Germinal center (tissue), 1 donor: ENCODE results near the gene CCN2.

Source experiments
- DNase-seq: peaks from one replicate; pipeline ENCODE4 v3.0.0; 2012; ENCODE audit warnings: mixed read lengths, low spot score

The CCN2 gene

DNA sequence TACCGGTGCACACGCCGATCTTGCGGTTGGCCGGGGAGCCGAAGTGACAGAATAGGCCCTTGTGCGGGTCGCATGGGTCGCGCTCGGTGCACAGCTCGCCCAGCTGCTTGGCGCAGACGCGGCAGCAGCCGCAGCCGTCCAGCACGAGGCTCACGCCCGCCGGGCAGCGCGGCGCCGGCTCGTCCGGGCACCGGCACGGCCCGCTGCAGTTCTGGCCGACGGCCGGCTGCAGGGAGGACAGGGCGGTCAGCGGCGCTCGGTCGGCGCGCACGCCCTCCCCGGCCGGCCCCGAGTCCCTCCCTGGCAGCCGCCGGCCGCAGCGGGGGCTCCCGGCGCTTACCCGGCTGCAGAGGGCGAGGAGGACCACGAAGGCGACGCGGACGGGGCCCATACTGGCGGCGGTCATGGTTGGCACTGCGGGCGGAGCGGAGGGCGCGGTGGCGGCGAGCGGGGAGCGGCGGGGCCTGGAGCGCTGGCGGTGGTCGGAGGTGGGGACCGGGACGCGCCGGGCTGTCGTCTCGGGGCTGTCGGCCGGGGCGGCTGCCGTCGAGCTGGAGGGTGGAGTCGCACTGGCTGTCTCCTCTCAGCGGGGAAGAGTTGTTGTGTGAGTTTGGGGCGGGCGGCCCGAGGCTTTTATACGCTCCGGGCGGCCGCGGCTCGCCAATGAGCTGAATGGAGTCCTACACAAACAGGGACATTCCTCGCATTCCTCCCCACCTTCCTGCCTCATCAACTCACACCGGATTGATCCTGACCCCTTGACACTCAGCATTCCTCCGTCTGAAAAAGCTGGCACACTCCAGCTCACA lies at the start of gene CCN2:
Gene CCN2 (minus strand): TSS at position 606 of the 809 bp plus-strand sequence. CDS start 200 bp downstream, at position 406.
- DNase-seq, result peak; percentile 38

GRCh38 chr6:132000296-132000695 lies 49.1 kb upstream of the CCN2 start:
- DNase-seq, result no peak

DNA sequence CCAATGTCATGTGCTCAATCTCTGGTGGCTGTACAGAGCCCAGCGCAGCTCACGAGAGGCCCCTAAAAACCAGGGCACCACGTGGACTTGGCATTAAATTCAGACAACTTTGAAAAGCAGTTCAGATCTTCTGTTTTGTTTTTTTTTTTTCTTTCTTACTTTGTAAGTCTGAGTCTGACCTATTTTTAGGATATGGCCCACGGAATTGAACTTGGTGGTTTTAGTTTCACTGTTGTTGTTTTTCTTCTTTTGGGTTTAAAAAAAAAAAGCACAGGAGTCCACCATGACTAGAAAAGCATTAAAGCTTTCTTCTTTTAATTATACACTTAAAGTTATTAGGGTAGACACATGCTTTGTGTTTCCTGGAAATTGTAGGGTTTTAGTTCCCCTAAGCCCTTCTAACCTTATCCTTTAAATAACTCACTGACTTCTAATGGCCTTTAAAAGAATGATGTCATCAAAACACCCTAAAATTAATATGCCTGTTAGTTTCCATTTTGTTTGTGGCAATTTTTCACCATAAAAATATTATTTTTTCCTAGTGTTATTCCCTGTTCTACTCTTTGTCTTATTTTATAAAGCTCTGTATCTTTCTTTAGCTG lies 48.5 kb upstream of the CCN2 start:
- no peak for DNase-seq

DNA sequence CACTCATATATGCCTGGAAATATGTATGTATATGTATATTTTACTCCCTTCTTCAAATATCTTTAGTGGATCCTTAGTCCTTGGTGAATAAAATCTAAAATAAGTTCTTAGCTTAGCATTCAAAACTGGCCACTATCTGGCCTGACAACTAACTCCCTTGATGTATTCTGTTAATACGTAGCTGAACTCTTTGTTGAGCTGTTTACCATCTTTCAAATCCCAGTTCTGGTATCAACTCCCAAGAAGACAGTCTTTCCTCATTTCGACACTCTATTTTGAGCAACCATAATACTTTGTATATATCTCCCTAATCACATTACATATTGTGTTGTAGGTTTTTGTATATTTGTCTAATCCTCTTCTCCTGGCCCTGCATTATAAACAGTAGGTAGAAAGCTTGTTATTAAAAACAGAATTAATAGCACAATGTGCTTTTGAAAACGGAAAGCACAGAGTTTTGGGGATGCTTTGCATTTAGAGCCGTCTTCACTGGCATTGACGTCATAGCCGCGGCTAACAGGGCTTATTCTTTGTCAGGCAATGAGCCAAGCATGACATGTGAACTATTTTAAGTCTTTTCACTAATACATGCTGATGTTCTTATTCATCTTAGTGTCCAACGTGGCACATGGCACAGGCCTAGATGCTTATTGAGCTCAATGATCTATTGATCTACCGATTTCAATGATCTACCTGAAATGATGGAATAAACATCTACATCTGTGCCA lies 47.2 kb upstream of the CCN2 start:
- no peak for DNase-seq

GRCh38 chr6:131997429-131998153 lies 46.4 kb upstream of the CCN2 start:
- no peak for DNase-seq

DNA sequence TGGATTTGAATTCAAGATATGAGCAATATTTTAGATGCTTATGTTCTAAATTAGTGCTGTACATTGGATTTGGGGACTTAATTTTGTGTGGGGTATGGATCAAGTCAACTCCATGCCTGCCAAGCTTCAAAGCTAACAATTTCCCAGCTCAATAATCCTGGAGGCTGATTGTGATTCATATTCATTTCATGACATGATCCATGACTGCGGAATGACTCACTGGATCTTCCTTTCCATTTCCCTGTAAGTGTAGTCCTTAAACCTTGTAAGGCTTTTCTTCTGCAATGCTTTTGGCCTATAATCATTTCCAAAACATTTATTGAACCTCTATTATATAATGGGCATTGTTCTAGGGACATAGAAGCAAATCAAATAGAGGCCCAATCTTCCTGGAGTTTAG lies 44.7 kb upstream of the CCN2 start:
- DNase-seq, result no peak

DNA sequence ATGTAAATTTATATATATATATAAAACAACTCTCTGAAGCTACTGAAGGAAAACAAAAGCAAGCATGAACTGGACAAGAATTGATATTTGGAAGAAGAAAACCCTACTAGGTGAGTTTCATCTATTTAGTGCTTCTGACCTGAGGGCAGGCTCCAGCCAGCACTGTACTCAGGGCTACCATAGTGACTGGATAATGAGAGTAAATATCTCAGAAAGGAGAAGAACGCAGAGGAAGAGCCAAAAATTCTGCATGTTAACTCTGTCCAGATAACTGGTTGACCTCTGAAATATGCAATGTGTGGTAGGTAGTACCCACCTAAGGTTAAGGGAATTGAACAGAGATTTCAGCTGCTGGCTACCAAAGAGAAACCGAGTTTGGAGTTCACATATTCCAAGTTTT lies 41.4 kb upstream of the CCN2 start:
- DNase-seq, result no peak

- no peak for DNase-seq
Observed at GRCh38 chr6:131989036-131989435, 37.9 kb upstream of the CCN2 start.

GRCh38 chr6:131982740-131983259 lies 31.6 kb upstream of the CCN2 start:
- no peak for DNase-seq

- no peak for DNase-seq
Observed at GRCh38 chr6:131981624-131981978, 30.4 kb upstream of the CCN2 start.

- DNase-seq, result no peak
Observed at GRCh38 chr6:131980791-131981623, 29.8 kb upstream of the CCN2 start.

DNA sequence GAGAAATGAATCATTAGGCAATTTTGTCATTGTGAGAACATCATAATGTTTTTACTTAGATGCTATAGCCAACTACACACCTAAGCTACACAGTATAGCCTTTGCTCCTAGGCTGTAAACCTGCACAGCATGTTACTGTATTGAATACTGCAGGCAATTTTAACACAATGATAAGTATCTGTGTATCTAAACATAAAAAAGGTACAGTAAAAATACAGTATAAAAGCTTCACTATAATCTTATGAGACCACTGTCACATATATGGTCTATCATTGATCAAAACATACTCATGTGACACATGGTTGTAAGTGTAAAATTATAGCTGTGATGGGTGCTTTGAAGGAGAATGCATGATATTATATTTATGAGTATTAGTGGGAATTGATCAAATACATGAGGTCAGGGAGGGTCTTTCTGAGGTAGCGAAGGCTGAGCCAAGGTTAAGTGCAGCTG lies 29.2 kb upstream of the CCN2 start:
- DNase-seq, result no peak

DNA sequence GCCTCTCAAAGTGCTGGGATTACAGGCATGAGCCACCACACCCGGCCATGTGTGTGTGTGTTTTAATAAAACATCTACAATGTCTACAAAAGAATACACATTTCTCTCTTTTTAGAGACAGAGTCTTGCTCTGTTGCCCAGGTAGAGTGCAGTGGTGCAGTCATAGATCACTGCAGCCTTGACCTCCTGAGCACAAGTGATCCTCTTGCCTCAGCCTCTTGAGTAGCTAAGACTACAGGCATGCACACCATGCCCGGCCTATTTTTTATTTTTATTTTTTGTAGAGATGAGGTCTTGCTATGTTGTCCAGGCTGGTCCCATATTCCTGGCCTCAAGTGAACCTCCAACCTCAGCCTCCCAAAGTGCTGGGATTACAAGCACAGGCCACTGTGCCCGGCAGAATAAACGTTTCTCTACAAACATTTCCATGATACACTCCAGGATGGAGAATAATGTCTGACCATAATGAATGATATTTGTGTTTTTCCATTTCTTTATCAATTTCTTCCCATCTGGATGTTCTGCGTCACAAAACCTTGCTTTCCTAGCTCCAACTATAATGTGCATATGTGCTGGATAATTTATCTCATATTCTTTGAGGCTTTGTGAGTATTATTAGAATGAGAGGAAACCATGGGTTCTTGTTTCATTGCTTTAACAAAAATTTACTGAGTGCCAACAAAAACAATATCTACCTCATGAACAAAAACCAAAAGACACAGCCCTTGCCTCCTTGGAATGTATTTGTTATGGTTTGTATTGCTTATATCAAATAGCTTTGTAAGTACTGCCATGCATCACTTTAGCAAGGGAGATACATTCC lies 28.6 kb upstream of the CCN2 start:
- DNase-seq, result no peak

DNA sequence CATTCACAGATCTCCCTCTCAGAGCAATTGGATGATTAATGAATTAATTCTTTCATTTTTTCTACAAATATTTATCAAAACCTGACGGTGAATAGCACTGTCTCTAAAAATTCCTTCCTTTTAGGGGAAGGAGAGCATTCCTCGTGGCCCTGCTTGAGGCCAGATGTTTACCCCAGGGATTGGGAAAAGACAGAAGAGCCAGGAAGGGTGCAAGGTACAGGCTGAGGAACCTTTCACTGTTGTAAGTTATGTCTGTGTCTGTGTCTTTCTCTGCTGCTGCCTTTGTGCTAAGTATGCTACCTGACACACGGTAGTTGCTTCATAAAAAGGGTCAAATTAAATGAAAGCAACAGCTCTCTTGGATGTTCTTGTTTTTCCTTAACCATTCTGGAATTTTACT lies 27.4 kb upstream of the CCN2 start:
- DNase-seq, result no peak

GRCh38 chr6:131976545-131977061 lies 25.4 kb upstream of the CCN2 start:
- DNase-seq, result no peak

DNA sequence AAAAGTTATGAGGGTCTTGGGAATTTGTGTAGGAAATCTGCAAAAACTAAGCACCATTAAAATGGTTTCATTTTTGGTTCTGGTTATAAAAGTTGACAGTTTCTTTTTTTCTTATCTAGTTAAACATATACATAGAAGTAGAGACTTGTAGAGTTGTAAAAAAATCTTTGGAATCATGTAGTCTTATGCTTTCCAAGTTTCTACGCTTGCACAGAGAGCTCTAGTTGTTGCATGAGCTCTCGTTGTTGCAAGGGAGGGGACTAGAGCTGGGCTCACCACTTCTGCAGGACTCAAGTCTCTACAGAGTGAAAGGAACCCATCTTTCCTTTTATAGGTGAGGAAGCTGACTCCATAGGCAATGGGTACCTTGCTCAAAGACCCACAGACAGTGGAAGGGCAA lies 21.6 kb upstream of the CCN2 start:
- DNase-seq, result no peak

DNA sequence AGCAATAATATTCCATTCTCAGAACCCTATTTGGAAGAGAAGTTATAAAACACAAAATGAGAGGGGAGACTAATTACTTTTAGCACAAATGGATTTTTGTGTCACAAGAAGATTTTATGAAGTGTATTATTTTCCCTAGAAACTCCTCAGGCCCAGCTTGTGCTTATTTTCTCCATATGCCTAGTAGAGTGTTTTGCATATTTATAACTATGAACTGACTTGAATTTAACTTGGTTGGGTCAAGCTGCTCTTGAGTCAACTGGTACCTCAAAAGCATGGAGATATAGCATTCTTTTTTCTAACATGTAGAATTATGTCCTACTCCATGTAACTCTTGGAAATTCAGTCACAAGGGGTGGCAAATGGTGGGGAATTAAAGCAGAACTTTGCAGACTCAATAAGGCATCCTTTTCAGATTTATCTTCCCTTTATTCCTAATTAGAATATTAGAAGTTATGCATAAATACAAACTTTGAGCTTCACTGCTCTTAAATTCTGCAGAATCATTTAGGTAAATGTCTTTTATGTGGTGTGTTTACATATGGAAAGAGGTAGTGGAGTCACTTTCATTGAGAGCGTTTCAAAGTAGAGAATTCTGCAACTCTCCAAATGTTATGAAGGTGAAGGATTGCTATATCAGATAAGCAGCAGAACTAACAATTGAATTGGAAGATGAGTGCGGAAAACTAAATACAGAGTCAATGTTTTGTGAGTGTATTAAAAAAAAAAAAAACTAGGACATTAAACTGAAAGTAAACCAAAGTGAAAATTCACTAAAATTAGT lies 19.1 kb upstream of the CCN2 start:
- DNase-seq, result no peak

DNA sequence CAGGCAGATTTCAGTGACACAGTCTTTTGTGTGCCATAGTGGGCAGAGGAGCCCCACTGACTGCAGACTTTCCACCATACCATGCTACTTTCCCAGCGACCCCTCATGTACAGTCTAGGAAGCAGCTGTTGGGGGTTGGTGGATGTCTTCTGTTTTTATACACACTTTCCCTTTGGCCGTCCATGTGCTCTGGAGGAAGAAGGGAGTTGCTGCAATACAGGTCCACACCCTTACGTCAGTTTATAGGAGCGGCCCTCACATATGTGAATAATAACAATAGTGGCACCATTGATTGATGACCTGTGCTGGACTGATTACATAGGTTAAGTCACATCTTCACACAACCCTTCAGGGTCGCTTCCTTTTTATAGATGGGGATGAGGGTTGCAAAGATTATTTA lies 17.5 kb upstream of the CCN2 start:
- no peak for DNase-seq

DNA sequence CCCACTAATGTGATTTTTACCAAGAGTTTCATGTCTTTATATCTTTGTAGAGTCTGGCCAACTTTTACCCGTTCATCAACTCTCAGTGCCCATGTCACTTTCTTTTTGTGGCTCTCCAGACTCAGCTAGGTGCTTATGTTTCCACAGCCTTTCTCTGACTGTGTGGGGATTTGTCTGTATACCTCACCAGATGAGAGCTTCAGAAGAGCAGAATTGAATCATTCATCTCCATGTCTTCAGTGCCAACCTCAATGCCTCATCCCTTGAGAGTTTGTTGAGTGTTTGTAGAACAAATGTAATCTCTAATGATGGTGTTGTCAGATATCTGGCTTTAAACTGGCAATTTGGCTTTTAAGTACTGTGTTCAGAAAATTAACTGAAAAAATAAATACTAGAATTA lies 16.8 kb upstream of the CCN2 start:
- no peak for DNase-seq
